HG02884 (cell line): ENCODE data around the gene GATA6.
"Not testable (repeated sequence)": the region's sequence is repeated elsewhere in the genome, so short reads cannot be mapped to it uniquely, and the experiment has no call there.

Experiments
- ATAC-seq: cut with Tn5 transposase; IDR thresholded peaks from one replicate; pipeline ENCODE4 v1.9.1; 2021; ENCODE audit warnings: mild to moderate bottlenecking, moderate library complexity; ENCODE audit not compliant: unreplicated experiment

The GATA6 gene

DNA sequence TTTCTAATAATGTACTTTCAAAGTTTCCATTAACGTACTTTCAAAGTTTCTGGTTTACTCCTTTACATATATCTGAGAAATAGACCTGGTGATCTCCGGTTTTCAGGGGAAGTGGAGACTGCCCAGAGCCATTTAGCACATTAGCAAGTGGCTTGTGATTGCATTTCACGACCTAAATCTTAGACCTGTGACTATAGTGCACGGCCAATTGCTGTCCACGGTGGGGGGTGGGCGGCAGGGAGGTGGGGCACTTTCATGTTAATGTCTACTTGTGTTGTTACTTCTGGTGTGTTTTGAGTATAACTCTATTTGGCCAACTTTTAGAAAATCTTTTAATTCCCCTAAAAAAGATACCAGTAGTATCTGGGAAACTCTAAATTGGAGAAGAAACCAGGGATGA lies 11.3 kb downstream of the GATA6 start:
- ATAC-seq = no peak

DNA sequence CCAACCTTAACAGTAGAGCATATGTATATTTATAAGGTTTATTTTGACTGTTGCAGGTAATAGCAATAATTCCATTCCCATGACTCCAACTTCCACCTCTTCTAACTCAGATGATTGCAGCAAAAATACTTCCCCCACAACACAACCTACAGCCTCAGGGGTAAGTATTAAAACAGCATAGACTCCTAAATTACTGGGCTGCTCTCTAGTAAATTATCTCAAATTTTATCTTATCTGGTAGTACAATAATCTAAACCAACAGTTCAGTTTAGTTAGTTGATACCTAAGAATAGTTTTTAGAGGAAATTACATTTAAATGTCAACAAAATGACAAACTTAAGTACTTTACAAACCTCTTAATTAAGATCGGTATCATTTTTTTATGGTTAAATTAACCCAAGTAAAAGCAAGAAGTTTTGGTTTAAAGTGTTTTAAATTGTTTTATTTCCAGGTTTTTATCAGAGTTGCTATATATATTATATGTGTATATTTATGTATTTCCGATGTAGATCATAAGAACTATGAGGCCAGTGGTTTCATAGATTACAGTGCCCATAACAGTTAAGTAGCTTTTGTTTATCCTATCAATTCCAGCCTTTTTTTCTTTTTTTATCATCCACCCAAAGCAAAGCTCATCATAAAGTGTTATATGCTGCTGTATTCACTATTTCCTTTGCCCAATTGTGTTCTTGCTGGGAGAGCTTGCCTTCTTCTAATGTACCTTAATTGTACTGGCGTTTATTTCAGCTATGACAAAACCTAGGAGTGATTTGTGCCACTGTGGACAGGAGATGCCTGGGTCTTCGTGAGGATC lies 13.7 kb downstream of the GATA6 start:
- no peak for ATAC-seq

DNA sequence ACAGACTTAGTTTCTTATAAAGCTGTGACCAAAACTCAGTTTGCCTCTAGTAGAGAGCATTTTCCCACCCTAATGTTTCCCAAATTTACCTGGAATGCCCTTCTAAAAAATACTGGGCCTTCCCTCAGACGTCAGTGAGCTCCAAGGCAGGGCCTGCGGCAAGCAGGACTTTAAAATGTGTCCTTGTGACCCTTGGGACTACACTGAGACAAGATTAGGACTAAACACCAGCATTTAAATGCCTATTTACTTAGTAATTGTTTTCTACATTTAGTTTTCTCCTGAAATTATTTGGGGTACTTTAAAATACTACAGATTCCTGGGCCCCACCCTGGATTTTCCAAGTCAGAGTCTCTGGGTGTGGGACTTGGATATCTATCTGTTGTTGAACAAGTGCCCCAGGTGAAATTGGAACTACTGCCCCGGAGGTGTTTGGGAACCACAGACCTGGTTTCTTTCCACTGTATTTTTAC lies 14.3 kb downstream of the GATA6 start:
- ATAC-seq = no peak

DNA sequence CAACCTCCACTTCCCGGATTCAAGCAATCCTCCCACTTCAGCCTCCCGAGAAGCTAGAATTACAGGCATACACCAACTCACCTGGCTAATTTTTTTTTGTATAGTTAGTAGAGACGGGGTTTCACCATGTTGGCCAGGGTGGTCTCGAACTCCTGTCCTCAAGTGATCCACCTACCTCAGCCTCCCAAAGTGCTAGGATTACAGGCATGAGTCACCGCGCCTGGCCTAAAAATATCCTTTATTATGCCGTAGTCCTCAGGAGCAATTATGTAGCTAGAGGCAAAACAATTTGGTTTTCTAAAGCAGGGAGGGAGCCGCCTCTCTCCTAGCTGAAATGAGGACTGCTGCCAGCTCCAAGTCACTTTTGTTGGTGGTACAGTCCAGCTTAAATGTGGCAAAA lies 15.2 kb downstream of the GATA6 start:
- not testable (repeated sequence) for ATAC-seq

DNA sequence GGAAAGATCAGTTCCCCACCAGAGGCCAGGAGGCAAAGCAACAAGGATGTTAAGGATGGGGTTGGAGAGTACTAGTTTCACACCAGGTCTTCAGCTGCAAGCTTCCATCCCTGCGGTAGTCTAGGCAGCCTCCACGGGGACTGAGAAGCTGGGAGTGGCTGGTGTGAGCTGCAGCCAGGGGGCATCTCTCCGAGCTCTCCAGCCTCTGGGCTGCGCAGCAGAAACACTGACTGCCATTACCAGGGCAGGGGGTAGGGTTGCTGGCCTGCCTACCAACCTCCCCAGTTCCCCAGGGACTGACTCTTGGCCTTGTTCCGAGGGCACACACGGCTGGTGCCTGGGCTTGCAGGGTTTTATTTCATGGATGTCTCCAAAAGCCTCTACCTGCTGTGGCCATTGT lies 15.9 kb downstream of the GATA6 start:
- ATAC-seq = no peak

DNA sequence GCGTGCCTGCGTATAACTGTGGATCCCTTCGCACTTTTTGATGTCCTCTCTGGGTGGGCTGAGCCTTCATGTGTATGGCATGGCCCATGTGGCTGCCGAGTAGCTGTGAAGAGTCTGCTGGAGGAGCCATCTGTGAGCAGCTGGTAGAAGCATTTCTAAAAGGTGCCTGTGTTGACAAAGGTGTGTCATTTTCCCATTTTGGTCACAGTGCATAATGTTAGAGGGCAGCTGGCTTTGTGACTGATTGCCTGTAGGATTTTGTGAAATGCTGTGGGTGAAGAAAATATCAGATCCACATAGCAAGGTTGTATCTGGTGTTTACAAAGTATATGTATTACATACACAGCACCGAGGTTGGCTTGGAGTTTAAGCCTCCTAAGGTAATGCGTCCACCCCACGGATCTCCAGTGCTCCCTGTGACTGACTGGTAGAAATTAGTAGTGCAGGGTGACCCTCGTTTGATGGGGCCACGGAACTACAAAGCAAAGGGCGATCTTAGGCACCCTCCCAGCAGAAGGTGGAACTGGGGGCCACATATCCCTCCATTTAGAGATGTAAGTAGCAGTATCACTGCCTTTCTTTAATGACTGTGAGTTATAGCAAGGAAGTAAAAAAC lies 16.5 kb downstream of the GATA6 start:
- ATAC-seq = no peak

DNA sequence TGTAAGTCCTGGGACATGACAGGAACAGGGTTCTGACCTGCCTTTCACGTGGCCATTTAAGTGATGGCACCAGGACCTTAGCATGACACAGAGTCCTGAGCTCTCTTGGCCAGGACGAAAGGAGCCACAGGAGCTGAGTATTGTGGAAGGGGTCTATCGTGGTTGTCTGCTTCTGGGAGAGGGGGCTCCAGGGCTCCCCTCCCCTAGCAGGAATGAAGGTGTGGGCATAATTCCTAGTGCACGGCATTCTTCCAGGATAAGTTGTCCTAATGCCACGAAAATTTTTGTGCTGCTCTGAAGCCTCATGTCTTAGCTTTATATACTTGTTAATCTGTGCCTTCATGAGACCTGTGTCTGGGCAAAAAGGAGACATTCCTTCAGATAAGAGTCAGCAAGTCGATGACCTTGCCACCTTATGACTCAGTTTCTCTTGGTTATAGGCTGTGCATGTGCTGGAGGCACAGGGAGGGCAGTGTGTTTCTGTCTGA lies 17.1 kb downstream of the GATA6 start:
- no peak for ATAC-seq

DNA sequence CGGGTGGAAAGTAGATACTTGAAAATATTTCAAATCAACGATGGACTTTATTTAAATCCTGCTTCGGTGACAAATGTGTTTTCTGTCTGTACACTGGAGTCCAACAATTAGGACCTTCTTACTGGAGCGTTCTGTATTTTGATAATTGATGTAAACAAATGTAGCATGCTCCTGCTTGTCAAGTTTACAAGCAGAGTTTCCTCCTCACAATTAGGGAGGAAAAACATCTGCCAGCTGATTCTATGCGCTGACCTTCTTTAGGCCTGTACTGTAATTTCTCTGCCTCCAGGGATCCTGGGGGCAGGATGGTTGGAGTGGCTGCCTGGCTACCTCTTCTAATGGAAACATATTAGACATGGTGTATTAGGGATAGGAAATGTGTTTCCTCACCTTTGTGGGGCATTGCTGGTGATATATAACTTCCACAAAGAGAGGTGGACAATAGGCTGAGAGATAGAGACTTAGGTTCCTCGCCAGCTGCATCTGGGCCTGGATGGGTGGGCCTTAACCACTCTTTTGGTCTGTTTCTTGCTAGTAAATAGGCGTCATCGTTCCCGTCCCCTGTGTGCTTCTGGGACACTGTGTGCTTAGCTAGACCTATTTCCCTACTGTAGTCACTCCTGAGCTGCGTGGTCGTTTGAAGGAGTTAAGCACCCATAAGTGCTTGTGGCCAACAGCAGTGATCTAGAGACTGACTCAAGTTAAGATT lies 19.3 kb downstream of the GATA6 start:
- no peak for ATAC-seq

DNA sequence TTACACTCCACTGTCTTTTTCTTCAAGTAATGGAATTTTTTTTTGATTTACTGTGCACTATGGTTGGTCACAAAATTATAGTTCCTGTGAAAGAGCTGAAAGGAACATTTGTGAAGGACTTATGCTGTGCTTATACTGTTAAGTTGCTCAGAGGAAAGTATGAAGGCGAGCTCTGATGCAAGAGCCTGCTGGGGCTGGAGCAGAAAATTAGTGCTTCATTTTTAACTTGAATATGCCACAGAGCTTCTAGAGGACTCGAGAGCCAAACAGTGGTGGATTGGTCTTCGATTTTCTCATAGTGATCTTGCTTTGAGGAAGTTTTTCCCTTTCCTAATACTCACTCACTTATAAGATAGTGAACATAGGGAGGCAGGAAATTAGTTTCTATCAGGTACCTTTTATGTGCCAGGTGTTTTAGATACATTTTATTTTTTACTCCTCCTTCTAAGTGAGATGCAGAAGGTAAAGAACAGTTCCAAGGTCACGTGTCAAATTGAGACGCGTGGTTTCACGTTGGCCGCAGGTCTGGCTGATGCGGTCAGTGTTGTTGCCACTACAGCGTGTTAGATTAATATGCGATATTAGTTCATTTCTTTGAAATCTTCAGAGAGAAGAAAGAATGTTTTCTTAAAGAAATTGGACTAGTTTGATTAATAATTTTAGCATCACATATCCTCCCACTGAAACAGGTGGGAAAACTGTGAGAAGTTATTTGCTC lies 20.2 kb downstream of the GATA6 start:
- no peak for ATAC-seq

DNA sequence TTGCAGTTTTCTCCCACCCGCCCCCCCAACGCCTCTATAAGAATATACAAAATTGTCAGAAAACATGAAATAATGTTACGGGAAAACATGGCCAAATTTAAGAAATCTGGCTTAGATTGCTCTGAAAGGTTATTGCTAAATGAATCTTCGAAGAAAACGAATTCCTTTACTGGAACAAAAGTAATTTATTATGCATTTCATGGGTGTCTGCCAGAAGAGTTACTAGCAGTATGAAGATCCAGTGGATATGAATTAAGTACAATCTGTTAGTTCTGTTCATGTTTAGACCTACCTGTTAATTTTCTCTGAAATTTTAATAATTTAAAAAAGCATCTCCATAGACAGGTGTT lies 21.9 kb downstream of the GATA6 start:
- ATAC-seq = no peak

DNA sequence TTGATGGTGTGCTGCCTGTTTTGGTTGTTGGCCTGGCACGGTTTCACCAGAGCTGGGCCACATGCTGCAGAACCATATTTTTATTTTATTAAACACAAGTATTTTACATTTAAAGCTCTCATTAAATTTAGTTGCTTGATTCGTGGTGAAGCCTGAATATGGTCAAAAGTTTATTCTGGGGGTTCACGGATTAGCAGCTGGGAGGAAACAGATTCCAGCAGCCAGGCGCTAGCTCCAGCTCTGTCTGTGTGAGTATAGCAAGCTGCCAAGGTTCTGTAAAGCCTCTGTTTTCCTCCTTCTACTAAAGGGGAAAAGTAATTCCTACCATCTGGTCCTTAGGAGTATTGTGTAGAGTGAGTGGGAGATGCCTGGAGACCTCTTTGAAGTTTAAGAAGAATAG lies 22.5 kb downstream of the GATA6 start:
- ATAC-seq = no peak

DNA sequence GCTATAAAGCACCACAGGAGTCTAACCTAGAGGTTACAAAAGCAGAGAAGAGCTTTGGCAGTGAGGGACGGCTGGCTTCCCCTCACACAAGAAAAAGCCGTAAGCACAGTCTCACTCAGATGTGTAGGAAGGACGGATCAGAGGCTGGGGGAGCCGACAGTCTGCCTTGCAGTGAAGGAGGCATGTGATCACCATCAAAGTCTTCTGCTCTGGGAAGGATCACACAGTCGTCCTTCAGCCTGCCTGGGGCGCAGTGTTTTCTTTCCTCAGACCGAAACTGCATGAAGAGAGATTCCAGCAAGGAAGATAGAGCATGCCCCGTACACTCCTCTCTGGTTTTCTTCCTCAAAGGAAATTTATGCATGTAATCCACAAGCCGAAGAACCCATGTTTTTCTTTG lies 24.1 kb downstream of the GATA6 start:
- no peak for ATAC-seq

DNA sequence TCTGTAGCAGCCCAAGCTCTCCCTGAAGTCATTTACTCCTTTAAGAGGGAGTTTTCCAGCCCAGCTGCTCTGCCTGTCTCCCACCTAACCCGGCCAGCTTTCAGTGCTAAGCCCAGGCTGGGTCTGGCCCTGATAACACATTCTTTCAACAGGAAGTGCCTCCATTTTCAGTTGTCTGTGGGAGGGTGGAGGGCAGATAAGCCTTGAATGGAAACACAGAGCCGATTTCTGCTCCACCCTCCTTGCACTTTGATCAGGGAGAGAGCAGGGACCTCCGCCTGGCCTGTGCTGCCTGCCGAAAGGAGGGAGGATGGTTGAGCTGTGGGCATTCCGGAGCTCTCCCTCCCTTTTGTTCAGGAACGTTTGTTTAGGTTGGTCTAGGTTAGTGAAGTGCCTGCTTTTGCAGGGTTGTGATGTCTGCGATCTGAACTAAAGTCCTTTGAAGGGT lies 24.8 kb downstream of the GATA6 start:
- no peak for ATAC-seq

DNA sequence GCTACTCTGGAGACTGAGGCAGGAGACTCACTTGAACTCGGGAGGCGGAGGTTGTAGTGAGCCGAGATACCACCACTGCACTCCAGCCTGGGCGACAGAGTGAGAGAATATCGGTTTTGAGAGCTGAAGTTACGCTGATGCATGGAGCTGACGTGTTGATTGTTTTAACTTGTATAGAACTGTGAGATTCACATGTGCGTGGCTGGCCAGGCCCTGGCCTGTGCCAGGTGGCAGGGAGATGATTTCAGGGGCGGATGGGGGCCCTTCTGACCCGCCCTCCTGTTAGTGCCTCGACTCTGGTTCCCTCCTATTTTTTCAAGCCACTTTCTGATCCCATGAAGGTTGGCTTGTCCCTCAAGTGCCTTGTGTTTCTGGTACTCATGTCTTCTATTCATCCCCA lies 25.7 kb downstream of the GATA6 start:
- no peak for ATAC-seq

DNA sequence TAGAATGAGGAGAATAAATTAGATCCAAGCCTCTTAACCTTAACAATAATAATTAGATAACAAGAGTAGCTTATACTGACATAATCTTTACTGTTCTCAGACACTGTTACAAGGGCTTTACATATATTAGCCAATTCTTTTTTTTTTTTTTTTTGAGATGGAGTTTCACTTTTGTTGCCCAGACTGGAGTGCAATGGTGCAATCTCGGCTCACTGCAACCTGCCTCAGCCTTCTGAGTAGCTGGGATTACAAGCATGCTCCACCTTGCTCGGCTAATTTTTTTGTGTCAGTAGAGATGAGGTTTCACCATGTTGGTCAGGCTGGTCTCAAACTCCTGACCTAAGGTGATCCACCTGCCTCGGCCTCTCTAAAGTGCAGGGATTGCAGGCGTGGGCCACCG lies 27.6 kb downstream of the GATA6 start:
- ATAC-seq = not testable (repeated sequence)

DNA sequence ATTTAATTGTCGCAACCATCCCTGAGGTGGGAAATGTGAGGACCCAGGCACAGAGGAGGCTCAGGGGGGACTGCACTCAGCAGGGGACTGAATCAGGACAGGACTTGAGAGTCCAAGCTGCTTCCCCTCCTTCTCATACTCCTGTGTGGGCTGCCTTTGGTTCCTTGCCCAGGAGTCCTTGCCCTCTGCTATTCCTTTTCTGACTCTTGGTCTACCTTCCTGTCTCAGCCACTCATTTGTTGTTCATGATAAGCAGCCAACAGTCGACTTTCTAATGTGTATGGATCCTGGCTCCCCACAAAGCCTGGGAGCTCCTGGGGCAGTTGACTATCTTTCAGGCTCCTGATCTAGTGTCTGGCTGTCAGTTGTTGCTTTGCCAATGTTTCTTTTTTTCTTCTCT lies 28.3 kb downstream of the GATA6 start:
- no peak for ATAC-seq

DNA sequence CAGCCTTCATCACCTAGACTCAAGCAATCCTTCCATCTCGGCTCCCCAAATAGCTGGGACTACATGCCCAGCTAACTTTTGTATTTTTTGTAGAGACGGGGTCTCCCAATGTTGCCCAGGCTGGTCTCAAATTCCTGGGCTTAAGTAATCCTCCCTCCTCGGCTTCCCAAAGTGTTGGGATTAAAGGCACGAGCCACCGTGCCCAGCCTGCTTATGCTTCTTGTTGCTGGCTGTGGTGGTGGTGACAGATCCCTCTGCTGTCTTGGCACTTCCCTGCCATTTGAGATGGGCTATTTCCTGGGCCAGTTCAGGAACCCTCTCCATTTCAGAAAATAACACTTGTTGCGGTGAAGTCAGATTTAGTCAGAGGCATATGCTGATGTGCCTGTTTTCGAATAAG lies 28.8 kb downstream of the GATA6 start:
- ATAC-seq = no peak

DNA sequence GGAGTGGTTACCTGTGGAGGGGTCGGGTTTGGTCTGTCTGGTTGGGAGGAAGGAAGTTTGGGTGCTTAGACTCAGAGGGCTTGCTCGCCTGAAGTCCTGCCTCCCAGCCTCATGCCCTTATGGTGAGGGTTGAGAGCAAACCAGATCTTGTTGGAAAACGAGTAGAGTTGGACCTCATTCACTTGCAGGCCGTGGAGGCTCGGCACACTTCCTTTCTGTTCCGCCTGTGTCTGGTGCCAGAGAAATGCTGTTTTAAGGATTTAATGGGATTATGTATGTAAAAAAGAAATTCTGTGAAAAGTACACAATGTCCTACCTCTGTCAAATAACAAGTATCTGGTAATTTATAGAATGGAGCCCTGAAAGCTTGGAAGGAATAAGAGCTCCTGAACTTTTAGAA lies 29.6 kb downstream of the GATA6 start:
- no peak for ATAC-seq

DNA sequence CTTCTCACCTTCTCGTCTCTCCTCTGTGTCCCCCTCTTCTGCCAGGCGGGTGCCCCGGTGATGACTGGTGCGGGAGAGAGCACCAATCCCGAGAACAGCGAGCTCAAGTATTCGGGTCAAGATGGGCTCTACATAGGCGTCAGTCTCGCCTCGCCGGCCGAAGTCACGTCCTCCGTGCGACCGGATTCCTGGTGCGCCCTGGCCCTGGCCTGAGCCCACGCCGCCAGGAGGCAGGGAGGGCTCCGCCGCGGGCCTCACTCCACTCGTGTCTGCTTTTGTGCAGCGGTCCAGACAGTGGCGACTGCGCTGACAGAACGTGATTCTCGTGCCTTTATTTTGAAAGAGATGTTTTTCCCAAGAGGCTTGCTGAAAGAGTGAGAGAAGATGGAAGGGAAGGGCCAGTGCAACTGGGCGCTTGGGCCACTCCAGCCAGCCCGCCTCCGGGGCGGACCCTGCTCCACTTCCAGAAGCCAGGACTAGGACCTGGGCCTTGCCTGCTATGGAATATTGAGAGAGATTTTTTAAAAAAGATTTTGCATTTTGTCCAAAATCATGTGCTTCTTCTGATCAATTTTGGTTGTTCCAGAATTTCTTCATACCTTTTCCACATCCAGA lies 31.3 kb downstream of the GATA6 start:
- no peak for ATAC-seq

DNA sequence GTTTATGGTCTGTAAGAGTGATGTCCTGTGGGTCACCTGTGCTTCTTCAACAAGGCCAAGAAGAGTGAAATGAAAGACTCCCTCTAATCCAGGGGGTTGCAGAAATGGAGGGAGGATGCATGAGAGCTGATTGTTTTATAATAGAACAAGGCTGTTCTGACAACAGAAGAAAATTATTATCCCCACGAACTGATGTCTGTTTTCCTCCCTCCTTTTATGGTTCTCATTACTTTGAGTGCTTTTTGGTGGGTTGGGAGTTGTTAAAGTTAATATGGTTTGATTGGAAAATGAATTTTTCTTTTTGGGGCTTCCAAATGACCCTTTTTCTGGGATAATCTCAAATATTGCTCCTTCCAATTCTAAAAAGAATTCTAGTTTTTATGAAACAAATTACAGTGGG lies 33.6 kb downstream of the GATA6 start:
- ATAC-seq = no peak
